Measurements from ENCODE around the gene MEIOSIN.
"Not testable (repeated sequence)": the region's sequence is repeated elsewhere in the genome, so short reads cannot be mapped to it uniquely, and the experiment has no call there.

The MEIOSIN gene, protein sequence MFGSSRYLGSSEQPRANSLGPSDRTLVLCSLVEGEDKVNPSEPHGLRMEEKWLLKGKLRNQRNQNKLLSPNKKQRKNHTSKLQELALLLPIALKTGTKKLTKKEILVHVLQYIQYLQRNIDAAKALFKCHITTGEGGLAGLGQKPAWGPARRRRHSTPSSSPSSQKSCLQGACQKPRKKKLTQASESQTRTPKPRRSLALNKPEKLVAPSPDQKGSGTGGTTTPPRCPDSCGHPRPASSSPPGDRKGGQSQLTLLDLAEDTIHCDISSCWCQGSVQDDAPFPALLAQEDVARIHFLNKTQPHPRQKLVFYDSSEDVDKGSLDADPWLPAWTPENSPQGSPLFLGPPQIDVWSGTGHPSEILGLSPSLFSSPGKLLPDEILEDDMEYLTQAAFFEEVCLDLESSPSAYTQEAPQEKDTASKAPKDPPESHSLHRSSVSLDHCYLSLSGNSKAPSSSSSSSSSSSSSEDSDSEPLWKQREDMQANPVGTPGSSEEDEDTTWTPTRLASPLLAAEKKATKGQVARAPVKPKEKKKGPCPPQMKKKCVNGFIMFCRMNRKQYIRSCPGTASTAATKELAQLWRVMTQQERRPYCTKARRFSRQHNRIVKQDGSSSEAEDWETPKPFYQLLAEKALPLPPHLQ

DNA sequence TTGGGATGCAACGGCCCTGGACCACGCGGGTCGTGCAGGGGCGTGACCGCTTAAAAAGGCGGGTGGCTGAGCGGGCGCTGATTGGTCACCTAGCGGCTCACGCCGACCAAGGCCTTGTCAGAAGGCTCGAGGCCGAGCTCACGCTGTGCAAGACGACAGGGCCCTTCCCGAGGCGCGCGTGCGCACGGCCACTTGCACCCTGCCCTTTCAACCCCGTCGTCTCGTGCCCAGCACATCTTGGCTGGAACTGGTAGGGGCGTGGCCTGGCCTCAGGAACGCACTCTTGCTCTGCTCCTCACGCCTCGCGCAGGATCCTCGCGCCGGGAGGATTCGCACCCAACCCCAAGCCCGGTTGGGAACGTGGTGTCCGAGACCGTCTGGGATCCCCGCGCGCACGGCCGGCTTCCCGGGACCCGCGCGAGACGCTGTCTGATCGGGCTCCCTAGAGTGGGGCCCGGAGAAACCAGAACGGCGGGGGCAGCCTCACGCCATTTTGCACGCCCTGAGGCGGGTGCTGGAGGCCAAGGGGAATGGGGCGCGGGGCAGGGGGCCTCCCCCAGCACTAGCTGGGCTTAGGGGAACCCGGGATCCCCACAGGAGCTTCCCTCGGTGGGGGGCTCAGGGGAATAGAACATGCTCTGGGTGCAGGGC, at the start of gene MEIOSIN:
Gene MEIOSIN, plus strand, starts transcription at position 280 of the 651 bp plus-strand sequence. CDS start 1,938 bp downstream, outside the sequence.
- no peak for DNase-seq (ENCODE audit: low read depth)

DNA sequence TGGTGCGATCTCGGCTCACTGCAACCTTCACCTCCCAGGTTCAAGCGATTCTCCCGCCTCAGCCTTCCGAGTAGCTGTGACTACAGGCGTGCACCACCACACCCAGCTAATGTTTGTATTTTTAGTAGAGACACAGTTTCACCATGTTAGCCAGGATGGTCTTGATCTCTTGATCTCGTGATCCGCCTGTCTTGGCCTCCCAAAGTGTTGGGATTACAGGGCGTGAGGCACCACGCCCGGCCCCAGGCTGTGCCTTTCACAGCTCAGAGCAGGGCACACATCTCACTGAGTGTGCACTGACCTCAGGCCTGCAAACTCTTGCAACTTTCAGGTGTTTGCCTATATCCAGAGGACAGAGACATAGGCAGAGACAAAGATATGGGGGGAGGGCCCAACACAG, 48.2 kb upstream of the MEIOSIN start:
- DNase-seq (ENCODE audit: low read depth): not testable (repeated sequence)

DNA sequence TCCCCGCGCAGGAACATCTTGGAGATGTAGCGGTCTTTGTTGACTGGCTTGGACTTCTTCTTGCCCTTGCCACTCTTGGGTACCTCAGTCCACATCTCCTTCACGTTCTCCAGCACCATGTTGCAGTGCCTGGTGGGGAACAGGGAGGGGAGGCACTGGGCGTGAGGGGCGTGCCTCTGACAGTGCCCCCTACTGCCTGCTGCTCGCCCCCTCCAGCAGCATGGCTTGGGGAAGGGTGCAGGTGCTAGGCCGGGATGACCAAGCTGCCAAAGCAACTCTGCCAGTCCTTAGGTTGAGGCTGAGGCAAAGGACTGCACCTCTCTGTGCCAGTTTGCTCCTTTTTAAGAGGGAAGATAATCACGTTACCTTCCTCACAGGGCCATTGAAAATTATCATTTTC, 45.6 kb upstream of the MEIOSIN start:
- DNase-seq (ENCODE audit: low read depth): no peak

DNA sequence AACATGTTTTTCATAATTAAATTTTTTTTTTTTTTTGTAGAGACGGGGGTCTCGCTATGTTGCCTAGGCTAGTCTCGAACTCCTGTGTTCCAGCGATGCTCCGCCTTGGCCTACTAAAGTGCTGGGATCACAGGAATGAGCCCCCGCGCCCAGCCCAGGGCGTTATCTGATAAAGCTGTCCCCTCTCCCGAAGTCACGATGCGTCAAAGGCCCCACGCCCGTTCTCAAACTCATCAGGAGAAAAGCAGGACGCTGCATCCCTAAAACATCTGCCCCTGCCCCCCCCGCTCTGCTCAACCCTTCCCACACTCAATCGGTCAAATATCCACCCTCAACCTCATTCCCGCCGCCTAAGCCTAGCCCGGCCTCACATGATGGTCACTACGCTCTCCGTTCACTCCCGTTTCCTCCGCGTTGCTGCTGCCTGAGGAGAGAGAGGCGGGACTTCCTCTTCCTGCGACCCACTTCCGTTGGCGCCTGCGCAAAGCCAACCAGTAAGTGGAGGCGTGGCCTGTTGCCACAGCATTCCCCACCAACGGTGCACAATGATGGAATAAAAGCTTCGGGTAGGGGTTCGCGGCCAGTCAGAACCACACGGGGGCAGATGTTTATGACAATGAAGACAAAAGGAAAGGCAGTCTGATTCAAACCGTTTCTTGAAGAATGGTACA, 41.6 kb upstream of the MEIOSIN start, which contains the start of gene SNRPD2:
Gene SNRPD2, minus strand, starts transcription at position 438 of the 671 bp plus-strand sequence. Its CDS starts 65 bp downstream, at position 373.
- DNase-seq (ENCODE audit: low read depth): peak; percentile 90

DNA sequence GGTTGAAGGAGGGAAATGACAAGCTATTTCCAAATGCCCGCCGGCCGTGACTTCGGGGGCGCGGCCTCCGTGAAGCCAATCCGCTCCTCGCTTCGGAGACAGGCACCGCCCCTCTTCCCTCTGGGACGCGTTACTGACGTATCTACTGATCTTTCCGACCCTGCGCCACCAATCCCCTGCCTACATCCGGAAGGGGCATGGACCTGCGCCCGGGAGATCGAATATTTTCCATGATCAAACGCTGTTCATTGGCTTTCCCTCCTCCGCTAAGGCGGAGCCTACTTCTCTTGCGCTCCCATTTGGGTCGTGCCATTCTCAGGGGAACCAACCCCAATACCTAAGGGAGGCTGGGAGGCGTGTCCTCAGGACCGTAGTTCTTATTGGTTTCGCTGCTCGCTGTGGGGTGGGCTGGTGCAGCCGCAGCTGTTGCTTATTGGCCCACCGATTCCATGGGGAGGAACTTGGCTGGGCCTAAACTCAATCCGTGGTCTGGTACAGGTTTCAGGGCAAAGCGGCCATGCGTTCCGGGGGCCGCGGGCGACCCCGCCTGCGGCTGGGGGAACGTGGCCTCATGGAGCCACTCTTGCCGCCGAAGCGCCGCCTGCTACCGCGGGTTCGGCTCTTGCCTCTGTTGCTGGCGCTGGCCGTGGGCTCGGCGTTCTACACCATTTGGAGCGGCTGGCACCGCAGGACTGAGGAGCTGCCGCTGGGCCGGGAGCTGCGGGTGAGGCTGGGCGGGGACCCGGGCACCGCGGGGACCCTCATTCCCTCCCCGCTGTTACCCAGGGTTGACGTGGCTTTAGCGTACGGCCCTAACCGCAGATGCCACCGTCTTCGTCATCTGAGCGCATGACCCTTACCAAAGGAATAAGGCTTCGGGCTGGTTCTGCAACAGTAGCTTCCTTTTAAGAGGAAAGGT, 40.8 kb upstream of the MEIOSIN start, which contains the start of gene QPCTL:
Gene QPCTL, plus strand, starts transcription at position 480 of the 919 bp plus-strand sequence. Its CDS starts 38 bp downstream, at position 518.
- DNase-seq (ENCODE audit: low read depth): peak; percentile 92

DNA sequence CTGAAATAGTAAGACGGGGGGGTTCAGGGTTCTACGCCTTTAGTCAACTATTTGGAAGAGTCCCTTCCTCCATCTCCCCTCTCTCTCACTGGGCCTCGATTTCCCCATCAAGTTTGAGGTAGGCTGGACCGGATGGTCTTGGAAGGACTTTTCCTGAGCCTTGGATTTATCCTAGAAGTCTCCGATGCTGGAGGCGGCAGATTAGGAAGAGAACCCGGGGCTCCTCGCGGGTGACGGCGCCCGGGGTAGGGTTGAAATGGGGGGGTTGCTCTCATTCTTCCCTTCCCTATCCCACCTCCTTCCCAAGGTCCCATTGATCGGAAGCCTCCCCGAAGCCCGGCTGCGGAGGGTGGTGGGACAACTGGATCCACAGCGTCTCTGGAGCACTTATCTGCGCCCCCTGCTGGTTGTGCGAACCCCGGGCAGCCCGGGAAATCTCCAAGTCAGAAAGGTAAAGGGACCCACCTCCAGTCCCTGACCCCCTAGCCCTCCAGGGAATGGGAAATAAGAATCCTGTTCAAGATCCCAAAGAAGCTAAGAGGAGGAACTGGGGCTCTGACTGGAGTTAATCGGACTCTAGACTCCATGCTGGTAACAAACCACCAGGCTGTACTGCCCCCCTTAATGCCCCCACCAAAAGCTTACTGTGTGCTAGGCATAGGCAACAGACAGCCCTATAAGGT, 40.0 kb upstream of the MEIOSIN start:
- DNase-seq (ENCODE audit: low read depth): peak; percentile 70

DNA sequence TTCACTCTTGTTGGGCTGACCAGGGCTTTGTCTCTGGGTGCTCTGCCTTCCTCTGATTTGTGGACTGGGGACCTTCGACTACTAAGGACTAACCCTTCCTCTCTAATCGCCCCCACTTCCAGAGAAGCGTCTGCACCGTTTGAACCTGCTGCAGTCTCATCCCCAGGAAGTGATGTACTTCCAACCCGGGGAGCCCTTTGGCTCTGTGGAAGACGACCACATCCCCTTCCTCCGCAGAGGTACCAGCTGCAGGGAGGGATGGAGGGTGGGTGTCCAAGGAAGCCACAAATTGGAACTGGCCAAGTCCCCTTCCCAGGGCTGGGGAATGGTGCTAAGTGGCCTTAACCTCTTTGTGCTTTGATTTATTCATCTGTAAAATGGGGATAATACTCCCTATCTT, 31.6 kb upstream of the MEIOSIN start:
- DNase-seq (ENCODE audit: low read depth): no peak

DNA sequence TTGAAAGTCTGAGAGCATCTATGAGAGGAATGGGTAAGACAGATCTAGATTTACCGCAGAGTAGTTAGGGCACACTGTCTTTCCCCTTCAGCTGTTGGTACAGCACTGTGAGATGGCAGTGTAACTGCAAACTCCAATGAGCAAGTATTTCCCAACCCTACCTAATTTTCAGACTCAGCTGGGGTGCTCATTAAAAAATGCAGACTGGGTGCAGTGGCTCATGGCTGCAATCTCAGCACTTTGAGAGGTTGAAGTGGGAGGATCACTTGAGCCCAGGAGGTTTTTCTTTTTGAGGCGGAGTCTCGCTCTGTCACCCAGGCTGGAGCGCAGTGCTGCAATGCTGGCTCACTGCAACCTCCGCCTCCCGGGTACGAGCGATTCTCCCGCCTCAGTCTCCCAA, 28.1 kb upstream of the MEIOSIN start:
- DNase-seq (ENCODE audit: low read depth): no peak

DNA sequence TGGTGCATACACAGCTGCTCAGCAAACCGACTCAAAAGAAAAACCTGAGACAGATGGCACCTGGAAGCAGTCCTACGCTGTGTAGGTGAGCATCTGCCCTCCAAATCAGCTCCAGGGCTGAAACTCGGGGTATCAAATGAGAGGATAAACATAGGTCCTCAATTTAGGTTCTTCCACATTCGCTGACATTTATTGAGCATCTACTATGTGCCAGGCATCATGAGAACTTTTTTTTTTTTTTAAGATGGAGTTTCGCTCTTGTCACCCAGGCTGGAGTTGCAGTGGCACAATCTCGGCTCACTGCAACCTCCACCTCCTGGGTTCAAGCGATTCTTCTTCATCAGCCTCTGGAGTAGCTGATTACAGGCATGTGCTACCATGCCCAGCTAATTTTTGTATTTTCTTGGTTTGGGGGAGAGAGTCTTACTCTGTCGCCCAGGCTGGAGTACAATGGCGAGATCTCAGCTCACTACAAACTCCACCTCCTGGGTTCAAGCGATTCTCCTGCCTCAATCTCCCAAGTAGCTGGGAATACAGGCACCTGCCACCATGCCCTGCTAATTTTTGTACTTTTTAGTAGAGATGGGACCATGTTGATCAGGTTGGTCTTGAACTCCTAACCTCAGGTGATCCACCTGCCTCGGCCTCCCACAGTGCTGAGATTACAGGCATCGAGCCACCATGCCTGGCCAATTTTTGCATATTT, 27.4 kb upstream of the MEIOSIN start:
- DNase-seq (ENCODE audit: low read depth): no peak

DNA sequence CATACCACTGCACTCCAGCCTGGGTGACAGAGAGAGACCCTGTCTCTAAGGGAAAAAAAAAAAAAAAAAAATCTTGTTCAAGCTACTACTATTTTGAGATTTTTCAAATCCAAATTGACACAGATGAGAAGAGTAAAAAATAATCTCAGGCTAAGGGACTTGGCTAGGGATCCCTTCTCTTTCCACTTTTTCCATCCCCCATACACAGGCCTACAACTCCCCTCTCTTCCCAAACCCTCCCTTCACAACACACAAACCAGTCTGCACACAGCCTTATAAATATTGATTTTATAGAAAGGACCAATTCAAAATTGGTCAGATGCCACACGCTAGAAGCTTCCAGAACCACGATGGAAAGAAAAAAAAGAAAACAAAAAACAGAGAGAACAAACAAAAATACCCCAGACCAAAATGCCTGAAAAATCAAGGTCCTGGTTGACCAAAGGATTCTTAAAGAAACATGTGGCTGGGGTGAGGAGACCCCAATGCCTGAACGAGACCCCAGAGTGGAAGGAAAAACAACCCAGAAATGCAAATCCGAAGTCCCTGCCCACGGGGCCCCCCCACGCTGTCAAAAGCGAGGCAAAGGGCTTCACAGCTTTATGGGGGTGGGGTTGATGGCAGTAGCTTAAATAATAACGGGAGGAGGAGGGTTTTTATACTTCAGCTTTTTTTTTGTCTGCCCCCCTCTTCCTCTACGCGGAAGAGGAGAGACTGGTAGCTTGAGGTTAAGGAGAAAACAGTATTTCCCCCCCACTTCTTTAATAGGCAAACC, 22.7 kb upstream of the MEIOSIN start:
- no peak for DNase-seq (ENCODE audit: low read depth)

DNA sequence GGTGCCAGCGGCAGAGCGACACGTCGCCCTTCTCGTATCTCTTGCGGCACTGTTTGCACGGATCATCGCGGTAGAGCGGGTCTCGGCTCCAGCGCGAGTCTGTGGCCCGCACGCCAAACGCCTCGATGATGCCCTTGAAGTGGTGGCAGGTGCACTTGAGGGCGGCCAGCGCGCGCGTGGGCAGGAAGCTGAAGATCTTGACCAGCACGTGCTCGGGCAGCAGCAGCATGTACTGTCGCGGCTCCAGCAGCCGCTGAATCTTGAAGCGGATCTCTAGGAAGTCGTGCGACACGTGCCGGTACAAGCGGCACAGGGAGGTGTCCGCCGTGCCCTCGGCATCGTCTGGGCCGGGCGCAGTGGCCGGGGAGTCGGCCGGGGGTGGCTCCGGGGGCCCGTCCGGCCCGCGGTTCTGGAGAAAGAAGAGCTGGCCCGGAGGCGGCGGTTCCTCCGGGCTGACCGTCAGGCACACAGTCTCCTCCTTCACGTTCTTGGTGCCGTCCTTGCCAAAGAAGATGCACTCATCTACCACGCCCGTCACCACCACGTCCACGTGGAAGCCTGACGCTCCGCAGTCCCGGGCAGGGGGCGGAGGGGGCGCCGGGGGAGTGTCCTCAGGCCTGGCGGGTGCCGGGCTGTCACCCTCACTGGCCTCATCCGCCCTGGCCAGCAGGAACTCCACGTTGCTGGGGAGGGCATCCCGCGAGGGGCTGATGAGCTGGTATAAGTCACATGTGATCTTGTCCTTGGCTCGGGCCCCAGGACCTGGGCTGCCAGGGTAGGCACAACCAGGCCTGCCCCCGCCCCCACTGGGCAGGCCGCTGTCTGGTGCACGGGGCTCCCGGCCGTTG, 21.2 kb upstream of the MEIOSIN start:
- no peak for DNase-seq (ENCODE audit: low read depth)

DNA sequence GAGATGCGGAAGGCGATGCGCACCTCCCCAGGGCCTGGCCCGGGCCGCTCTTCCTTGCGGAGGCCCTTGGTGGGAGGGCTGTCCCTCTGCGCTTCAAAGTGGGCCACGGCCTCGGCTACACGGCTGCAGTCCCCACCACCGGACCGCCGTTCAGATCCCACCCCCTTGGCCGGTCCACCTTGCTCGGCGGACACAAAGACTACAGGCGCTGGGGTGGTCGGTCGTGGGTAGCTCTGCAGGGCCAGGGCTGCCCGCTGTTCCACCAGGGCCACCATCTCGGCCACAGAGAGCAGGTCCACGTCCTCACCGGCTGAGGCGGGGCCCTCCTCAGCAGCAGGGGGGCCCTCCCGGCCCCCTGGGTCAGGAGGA, 20.6 kb upstream of the MEIOSIN start:
- no peak for DNase-seq (ENCODE audit: low read depth)

DNA sequence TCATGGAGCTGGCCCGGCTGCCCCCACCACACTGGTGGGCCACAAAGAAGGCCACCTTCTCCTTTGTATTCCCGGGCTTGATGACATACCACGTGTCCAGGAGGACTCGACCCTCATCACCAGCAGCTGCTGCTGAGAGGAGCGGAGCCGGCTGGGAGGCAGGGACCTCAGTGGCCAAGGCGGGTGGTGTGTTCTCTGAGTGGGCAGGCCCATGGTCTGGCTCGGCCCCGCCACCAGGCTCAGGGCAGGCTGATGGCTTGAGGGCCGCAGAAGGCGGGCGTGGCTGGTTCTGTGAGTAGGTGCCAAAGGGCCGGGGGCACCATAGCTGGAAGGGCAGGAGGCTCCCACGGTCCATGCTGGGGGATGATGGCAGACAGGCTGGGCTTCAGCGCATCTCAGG, 20.1 kb upstream of the MEIOSIN start:
- no peak for DNase-seq (ENCODE audit: low read depth)

DNA sequence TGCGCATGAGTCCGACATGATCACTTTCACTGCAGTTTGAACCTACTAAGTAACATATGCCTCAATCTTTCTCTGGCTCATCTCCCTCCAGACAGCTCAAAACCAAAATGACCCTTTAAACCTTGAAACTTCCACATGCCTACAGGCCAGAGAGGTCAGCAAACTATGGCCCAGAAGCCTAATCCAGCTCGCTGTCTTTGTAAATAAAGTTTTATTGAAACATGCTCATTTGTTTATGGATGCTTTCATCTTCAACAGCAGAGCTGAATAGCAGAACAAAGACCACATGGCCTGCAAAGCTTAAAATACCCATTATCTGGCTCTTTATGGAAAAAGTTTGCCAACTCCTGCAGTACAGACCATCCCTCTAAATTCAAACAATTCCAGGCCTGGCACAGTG, 18.1 kb upstream of the MEIOSIN start:
- no peak for DNase-seq (ENCODE audit: low read depth)

DNA sequence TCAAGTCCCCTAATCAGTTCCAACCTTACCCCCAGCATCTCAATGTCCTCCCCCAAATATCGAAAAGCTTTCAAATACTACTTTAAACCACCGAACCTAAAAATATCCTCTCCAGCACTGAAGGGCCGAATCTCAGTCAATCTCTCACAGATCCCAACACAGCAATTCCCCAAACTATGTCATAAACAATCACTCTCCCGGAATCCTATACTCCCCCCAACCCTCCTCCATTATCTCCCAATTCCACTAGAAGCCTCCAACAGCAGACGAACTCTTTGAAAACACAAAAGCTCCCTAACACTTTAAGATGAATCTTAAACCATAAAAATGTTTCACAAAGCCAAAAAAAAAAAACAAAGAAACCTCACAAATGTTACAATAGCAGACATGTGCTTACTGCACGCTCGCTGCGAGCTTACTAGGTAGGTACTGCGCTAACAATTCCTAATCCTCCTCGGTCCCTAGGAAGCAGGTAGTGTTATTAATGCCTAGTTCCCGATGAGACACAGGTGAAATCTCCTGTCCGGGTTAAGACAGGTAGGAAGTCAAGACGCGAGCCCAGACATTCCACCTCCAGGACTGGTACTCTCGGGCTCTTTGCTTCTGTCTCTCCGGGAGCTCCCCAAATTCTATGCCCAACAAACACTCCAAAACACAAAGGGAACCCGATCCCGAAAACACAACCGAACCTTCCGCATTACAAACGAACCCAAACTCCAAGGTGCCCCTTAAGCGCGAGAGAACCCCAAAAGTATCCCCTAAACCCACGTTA, 16.7 kb upstream of the MEIOSIN start:
- DNase-seq (ENCODE audit: low read depth): no peak

DNA sequence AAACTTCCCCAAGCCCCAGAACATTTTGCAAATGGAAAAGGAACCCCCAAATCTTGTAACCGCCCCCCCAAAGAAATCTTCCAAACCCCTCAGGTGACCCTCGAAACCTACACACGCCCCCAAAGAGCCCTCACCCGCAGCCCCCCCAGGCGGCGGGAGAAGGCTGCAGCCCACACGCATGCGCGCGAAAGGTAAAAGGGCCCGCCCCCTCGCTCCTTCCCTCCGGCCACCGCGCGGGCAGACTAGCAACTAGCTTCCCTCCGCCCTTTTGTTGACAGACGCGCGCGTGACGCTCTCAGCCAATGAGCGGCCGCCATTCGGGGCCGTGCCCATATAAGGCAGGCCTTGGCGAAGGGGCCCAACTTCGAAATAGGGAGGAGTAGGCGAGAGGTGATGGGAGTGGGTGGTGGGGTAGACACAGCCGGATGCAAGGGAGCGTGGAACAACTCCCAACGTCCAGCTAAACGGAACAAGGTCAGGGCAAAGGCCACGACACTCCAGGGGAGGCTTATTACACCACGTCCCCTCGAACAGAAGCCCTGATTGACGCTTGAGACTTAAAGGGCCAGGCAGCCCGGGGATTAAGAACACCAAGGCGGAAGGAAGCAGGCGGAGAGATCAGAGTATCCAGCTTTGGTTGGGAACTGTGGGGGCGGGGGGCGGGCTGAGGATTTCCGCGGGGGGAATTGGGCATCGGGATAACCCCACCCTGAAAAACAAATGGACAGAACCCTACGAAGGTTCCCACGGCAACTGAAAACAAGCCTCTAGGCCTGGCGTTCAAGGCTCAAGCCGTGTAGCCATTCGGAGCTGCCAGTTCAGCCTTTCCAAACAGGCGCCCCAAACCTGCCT, 15.9 kb upstream of the MEIOSIN start:
- peak; percentile 88 for DNase-seq (ENCODE audit: low read depth)
